ENCODE measurements around the gene UNC5B.

- TF ChIP-seq MAX (CRISPR knock-in tag; IDR thresholded peaks at IDR 0.05) (no peak), GABPB1 (CRISPR knock-in tag; IDR thresholded peaks at IDR 0.05) (no peak), CTCF (IDR thresholded peaks at IDR 0.05) (no peak), ELF4 (CRISPR knock-in tag; IDR thresholded peaks at IDR 0.05; ENCODE audit: low read depth) (no peak), ATF3 (CRISPR knock-in tag; conservative IDR thresholded peaks at IDR 0.05) (no peak), ZNF416 (CRISPR knock-in tag; IDR thresholded peaks at IDR 0.05) (no peak), KAT7 (CRISPR knock-in tag; IDR thresholded peaks at IDR 0.05; ENCODE audit: borderline replicate concordance) (no peak), RELA (CRISPR knock-in tag; IDR thresholded peaks at IDR 0.05; ENCODE audit: borderline replicate concordance) (no peak)
Measured at GRCh38 chr10:71343392-71343773, 131.0 kb downstream of the UNC5B start.

All from WTC11 (cell line).